Right lobe of liver (tissue), 4 donors: ENCODE results near the gene OSBPL9.
A peak's percentile ranks its signal among the peaks of the same experiment; 100 is the strongest.

Experiments used
- CTCF ChIP-seq, 4 donors: fragments of 200-600 bp in 3 of 4; fragments of 450-650 bp in 1 of 4; IDR thresholded peaks; one replicate each; pipeline versions ENCODE4 v1.5.1 to v1.8.0; 2016 to 2022; ENCODE audit warnings: antibody characterized with exemption in 4 of 4, mild to moderate bottlenecking in 2 of 4
- POLR2A ChIP-seq: fragments of 450-650 bp; IDR thresholded peaks from one replicate; pipeline ENCODE4 v1.6.1; 2017; ENCODE audit warnings: antibody characterized with exemption, mild to moderate bottlenecking
- donor health status: DM: no; HTN: no; CAD: no.
- donor health status: DM: no; HTN: no; CAD: no.
- donor health status: DM: no; HTN: yes; CAD: no.

GRCh38 chr1:51654000-51654399 is 37.1 kb downstream of the OSBPL9 start:
- TF ChIP-seq CTCF (IDR thresholded peaks at IDR 0.05): peak in 2 of 4 donors; percentile 14 to 16
- no peak for TF ChIP-seq POLR2A
